GM12864 (cell line): ENCODE data around the gene DDX46.
"Not testable (repeated sequence)": the region's sequence is repeated elsewhere in the genome, so short reads cannot be mapped to it uniquely, and the experiment has no call there.

Source experiments
- DNase-seq: peaks from one replicate; pipeline ENCODE4 v3.0.0-alpha.2; 2011; ENCODE audit warnings: low read depth
- H3K4me3 ChIP-seq: 2 replicates; pipeline ENCODE4 v1.5.1; 2011; ENCODE audit warnings: mild to moderate bottlenecking, low read depth, low read length, control low read depth
- CTCF ChIP-seq: IDR thresholded peaks from 2 replicates; pipeline ENCODE4 v1.5.1; 2011; ENCODE audit warnings: low read depth, mild to moderate bottlenecking, moderate library complexity, low read length, control low read depth, inconsistent platforms; ENCODE audit errors: missing control alignments

Gene DDX46

GRCh38 chr5:134758176-134758503 is 439 bp upstream of the DDX46 start:
- no peak for TF ChIP-seq CTCF
- no peak for DNase-seq

GRCh38 chr5:134767528-134768291 is 9.1 kb downstream of the DDX46 start:
- H3K4me3 ChIP-seq, DNase-seq: not testable (repeated sequence)

More at GRCh38 chr5:134758176-134758503, 439 bp upstream of the DDX46 start:
- H3K4me3 ChIP-seq: peak overlapping the region; percentile 82

- H3K4me3 ChIP-seq: no peak overlapping the region
- DNase-seq: no peak
- TF ChIP-seq CTCF: no peak
These were observed 10.6 kb downstream of the DDX46 start for GRCh38 chr5:134769206-134769605.

GRCh38 chr5:134772461-134773125 is 14.0 kb downstream of the DDX46 start:
- TF ChIP-seq CTCF: no peak
- H3K4me3 ChIP-seq: no peak overlapping the region
- DNase-seq: no peak

- no peak for TF ChIP-seq CTCF
- no peak overlapping the region for H3K4me3 ChIP-seq
- no peak for DNase-seq
These were observed 18.8 kb downstream of the DDX46 start for GRCh38 chr5:134777366-134777765.

GRCh38 chr5:134784241-134784920 is 25.8 kb downstream of the DDX46 start:
- H3K4me3 ChIP-seq: no peak overlapping the region
- peak; percentile 20 for TF ChIP-seq CTCF
- DNase-seq: no peak

GRCh38 chr5:134784946-134785620 is 26.5 kb downstream of the DDX46 start:
- DNase-seq: no peak
- no peak overlapping the region for H3K4me3 ChIP-seq
- TF ChIP-seq CTCF: no peak
